Central memory CD8-positive, alpha-beta T cell (primary cell): Measurements from ENCODE around the gene ARCN1.

ENCODE experiments used
- ATAC-seq: fragments of 150-1000 bp; cut with Tn5 transposase; replicated peaks from 2 replicates; pipeline ENCODE4 v1.10.0; 2022; ENCODE audit warnings: mild to moderate bottlenecking, moderate FRiP score, moderate number of reproducible peaks; ENCODE audit not compliant: poor library complexity, severe bottlenecking; ENCODE audit errors: extremely low read depth
- DNase-seq, 2 donors: peaks; one replicate each; pipeline ENCODE4 v3.0.0; 2021; ENCODE audit warnings: low spot score in 2 of 2
- H3K27ac Mint-ChIP-seq: one replicate; pipeline ENCODE4 v1.8.0; 2022; ENCODE audit warnings: low read depth, mild to moderate bottlenecking, moderate library complexity, mixed read lengths
- H3K27me3 Mint-ChIP-seq: one replicate; pipeline ENCODE4 v1.8.0; 2022; ENCODE audit warnings: mixed read lengths
- H3K36me3 Mint-ChIP-seq: one replicate; pipeline ENCODE4 v1.8.0; 2022; ENCODE audit warnings: mild to moderate bottlenecking, moderate library complexity, mixed read lengths; ENCODE audit not compliant: insufficient read depth
- H3K4me1 Mint-ChIP-seq: one replicate; pipeline ENCODE4 v1.8.0; 2022; ENCODE audit warnings: mixed read lengths
- H3K4me3 Mint-ChIP-seq: one replicate; pipeline ENCODE4 v1.8.0; 2022; ENCODE audit warnings: mild to moderate bottlenecking, moderate library complexity, mixed read lengths
- H3K9me3 Mint-ChIP-seq: one replicate; pipeline ENCODE4 v1.8.0; 2022; ENCODE audit warnings: mixed read lengths

The ARCN1 gene

DNA sequence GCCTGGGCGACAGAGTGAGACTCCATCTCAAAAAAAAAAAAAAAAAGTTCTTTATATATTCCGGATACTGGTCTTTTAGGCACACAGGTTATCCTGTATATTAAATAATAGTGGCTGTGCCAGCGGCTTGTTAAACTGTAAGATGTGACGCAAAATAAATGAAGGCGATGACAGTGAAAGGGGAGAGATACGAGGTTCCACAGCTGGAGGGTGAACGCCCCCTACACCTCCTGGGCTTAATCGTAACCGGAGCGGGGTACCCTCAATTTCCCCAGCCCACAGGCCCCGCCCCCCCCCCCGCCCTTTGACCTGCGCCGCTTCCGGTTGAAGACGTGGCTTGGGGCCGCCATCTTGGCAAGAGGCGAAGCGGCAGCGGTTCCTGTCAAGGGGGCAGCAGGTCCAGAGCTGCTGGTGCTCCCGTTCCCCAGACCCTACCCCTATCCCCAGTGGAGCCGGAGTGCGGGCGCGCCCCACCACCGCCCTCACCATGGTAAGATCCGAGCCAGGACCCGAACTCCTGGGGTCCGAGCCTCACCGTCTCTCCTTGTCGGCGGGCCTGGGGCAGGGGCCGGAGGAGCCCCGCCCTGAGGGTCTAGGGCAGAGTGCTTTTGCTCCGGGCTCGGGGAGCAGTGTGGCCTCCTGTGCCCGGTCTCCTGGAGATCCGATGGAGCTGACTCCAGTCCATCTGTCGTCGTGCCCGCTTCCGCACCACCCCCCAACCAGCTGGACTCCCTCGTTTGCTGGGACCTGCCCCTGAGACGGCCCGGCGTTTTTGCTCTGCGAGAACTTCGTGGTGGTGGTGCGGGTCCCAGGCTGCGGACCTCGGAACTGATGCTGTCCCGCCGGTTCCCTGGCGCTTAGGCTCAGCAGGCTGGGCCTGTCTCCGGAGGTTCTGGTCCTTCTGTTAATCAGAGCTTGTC lies at the start of gene ARCN1:
Gene ARCN1, plus strand, starts transcription at position 349 of the 920 bp plus-strand sequence. Its CDS starts 139 bp downstream, at position 488.
- no peaks in the 10 kb centered on the region for H3K27me3 Mint-ChIP-seq
- peaks cover 10% of the 10 kb centered on the region for H3K36me3 Mint-ChIP-seq
- peak; percentile 53 to 65 for DNase-seq
- no peaks in the 10 kb centered on the region for H3K9me3 Mint-ChIP-seq
- peak; percentile 82 for ATAC-seq
- H3K4me3 Mint-ChIP-seq = peak within 1 kb of the TSS; percentile 82
- peak within 1 kb of the TSS; percentile 90 for H3K27ac Mint-ChIP-seq
- peaks cover 46% of the 10 kb centered on the region for H3K4me1 Mint-ChIP-seq

DNA sequence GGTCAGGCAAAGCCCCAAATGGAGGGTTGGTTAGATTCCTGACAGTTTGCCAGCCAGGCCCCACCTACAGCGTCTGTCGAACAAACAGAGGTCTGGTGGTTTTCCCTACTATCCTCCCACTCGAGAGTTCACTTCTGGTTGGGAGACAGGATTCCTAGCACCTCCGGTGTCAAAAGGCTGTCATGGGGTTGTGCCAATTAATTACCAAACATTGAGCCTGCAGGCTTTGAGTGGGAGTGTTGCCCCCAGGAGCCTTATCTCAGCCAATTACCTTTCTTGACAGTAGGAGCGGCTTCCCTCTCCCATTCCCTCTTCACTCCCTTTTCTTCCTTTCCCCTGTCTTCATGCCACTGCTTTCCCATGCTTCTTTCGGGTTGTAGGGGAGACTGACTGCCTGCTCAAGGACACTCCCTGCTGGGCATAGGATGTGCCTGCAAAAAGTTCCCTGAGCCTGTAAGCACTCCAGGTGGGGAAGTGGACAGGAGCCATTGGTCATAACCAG lies 49.6 kb upstream of the ARCN1 start:
- no peak for ATAC-seq
- peaks cover 14% of the 10 kb centered on the region for H3K4me1 Mint-ChIP-seq
- H3K27ac Mint-ChIP-seq = no peak overlapping the region
- no peak for DNase-seq
- H3K4me3 Mint-ChIP-seq = no peak overlapping the region
- no peaks in the 10 kb centered on the region for H3K27me3 Mint-ChIP-seq
- H3K36me3 Mint-ChIP-seq = peaks cover 49% of the 10 kb centered on the region
- H3K9me3 Mint-ChIP-seq = no peaks in the 10 kb centered on the region

DNA sequence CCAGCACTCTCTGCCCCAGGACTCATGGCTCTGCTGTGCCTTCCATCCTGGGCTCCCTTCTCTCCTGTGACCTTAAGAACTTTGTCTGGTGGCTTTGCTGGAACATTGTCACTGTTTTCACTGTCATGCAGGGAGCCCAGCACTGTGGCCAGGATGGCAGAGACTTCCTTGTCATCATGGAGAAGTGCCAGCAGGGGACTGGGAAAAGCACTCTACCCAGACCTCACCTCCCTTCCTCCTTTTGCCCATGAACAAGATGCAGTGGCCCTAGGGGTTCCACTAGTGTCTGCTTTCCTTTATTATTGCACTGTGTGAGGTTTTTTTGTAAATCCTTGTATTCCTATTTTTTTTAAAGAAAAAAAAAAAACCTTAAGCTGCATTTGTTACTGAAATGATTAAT lies 47.9 kb upstream of the ARCN1 start:
- no peaks in the 10 kb centered on the region for H3K9me3 Mint-ChIP-seq

DNA sequence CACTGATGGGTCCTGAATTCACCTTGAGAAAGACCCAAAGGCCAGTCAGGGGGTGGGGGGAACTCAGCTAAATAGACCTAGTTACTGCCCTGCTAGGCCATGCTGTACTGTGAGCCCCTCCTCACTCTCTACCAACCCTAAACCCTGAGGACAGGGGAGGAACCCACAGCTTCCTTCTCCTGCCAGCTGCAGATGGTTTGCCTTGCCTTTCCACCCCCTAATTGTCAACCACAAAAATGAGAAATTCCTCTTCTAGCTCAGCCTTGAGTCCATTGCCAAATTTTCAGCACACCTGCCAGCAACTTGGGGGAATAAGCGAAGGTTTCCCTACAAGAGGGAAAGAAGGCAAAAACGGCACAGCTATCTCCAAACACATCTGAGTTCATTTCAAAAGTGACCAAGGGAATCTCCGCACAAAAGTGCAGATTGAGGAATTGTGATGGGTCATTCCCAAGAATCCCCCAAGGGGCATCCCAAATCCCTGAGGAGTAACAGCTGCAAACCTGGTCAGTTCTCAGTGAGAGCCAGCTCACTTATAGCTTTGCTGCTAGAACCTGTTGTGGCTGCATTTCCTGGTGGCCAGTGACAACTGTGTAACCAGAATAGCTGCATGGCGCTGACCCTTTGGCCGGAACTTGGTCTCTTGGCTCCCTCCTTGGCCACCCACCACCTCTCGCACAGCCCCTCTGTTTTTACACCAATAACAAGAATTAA lies 47.3 kb upstream of the ARCN1 start:
- Mint-ChIP-seq H3K27ac (peak overlapping the region; percentile 0), H3K36me3 (peaks cover 41% of the 10 kb centered on the region), H3K9me3 (no peaks in the 10 kb centered on the region), H3K27me3 (no peaks in the 10 kb centered on the region), H3K4me1 (peaks cover 27% of the 10 kb centered on the region), H3K4me3 (no peak overlapping the region)
- no peak for DNase-seq
- no peak for ATAC-seq

More for the DNA sequence above, 47.9 kb upstream of the ARCN1 start:
- peak overlapping the region; percentile 0 for H3K27ac Mint-ChIP-seq
- peaks cover 46% of the 10 kb centered on the region for H3K36me3 Mint-ChIP-seq
- peaks cover 23% of the 10 kb centered on the region for H3K4me1 Mint-ChIP-seq
- ATAC-seq = no peak
- H3K4me3 Mint-ChIP-seq = no peak overlapping the region
- no peak for DNase-seq
- H3K27me3 Mint-ChIP-seq = no peaks in the 10 kb centered on the region

DNA sequence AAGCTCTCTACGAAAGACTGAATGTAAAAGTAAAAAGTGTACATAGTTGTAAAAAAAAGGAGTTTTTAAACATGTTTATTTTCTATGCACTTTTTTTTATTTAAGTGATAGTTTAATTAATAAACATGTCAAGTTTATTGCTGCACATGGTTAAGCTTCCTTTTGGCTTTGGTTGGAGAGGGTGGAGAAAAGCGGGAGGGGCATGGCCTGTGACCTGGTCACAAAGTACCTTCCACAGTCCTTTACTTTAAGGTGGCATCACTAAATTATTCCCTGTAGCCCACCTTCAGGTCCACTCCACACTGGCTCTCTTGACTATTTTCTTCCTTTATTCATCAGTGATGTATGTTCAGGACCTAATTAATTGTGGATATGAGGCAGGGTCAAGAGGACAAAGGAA lies 45.5 kb upstream of the ARCN1 start:
- H3K27ac Mint-ChIP-seq = peak overlapping the region; percentile 30
- H3K4me1 Mint-ChIP-seq = peaks cover 36% of the 10 kb centered on the region
- no peak overlapping the region for H3K4me3 Mint-ChIP-seq
- H3K9me3 Mint-ChIP-seq = no peaks in the 10 kb centered on the region
- H3K27me3 Mint-ChIP-seq = no peaks in the 10 kb centered on the region
- peaks cover 24% of the 10 kb centered on the region for H3K36me3 Mint-ChIP-seq
- ATAC-seq (no peak), DNase-seq (no peak)

DNA sequence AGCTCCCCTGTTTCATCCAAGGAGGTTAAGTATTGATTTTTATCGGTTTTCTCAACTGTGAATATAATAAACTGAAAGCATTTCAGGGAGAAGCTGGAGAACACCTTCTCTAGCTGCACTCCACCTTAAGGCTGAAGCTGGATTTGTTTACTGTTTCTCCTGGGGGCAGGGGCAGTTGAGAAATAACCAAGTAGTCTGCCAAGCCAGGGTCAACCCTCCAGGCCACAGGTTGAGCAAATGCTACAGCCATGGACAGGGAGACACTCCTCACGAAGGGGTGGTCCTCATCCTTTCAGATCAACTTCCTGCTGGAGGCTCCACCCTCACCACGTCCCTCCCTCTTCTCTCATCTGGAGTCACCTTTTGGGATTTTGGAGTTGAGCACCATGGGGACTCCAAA lies 45.1 kb upstream of the ARCN1 start, which contains the start of gene TTC36:
Gene TTC36, plus strand, starts transcription at position 366 of the 400 bp plus-strand sequence. Its CDS starts 21 bp downstream, at position 387.
- Mint-ChIP-seq H3K4me3 (no peak within 1 kb of the TSS), H3K27ac (peak within 1 kb of the TSS; percentile 30), H3K36me3 (peaks cover 20% of the 10 kb centered on the region), H3K27me3 (no peaks in the 10 kb centered on the region), H3K4me1 (peaks cover 39% of the 10 kb centered on the region), H3K9me3 (no peaks in the 10 kb centered on the region)
- ATAC-seq = no peak
- no peak for DNase-seq

DNA sequence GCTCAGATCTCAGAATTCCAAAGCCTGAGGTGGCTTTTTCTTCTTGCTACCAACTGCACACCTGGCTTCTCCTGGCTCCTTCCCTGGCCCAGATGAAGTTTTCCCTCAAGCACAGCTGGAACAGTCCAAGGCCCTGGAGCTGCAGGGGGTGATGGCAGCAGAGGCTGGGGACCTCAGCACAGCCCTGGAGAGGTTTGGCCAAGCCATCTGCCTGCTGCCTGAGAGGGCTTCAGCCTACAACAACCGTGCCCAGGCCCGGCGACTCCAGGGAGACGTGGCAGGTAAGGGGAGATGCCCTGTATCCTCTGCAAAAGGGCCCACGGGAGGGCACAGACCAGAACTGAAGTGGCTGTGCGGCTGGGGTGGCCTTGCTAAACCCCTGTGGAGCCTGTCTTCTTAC lies 43.7 kb upstream of the ARCN1 start:
- peaks cover 12% of the 10 kb centered on the region for H3K36me3 Mint-ChIP-seq
- DNase-seq = no peak
- H3K9me3 Mint-ChIP-seq = no peaks in the 10 kb centered on the region
- peaks cover 39% of the 10 kb centered on the region for H3K4me1 Mint-ChIP-seq
- no peak overlapping the region for H3K4me3 Mint-ChIP-seq
- no peaks in the 10 kb centered on the region for H3K27me3 Mint-ChIP-seq
- no peak overlapping the region for H3K27ac Mint-ChIP-seq
- no peak for ATAC-seq

DNA sequence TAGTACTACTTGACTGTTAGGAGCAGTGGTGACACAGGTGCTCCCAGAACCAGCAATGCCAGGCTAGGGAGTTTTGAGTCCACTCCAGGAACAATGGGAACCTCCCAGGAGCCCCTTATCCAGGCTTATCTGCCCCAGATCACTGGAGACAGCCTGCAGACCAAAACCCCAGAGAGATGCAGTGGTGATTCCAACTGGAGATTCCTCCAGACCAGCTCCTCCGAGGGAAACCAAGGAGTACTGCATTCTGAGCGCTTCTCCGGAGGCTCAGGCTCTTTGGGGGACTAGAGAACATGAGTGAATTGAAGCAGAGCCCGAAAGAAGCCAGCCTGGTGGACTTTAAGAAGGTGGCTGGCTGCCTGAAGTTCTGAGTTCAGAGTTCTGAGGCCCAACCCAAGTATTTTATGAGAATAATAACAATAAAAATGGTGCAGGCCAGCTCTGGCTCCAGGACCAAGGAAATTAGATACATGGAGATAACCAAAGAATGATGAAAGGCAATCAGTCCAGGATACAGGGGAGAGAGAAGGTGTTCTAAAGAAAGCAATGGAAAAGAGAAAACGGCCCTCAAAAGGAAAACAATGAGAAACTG lies 42.5 kb upstream of the ARCN1 start:
- Mint-ChIP-seq H3K4me3 (peak overlapping the region; percentile 89), H3K36me3 (peaks cover 7% of the 10 kb centered on the region), H3K27me3 (no peaks in the 10 kb centered on the region), H3K9me3 (no peaks in the 10 kb centered on the region), H3K4me1 (peaks cover 37% of the 10 kb centered on the region), H3K27ac (peak overlapping the region; percentile 85)
- DNase-seq (no peak), ATAC-seq (no peak)

DNA sequence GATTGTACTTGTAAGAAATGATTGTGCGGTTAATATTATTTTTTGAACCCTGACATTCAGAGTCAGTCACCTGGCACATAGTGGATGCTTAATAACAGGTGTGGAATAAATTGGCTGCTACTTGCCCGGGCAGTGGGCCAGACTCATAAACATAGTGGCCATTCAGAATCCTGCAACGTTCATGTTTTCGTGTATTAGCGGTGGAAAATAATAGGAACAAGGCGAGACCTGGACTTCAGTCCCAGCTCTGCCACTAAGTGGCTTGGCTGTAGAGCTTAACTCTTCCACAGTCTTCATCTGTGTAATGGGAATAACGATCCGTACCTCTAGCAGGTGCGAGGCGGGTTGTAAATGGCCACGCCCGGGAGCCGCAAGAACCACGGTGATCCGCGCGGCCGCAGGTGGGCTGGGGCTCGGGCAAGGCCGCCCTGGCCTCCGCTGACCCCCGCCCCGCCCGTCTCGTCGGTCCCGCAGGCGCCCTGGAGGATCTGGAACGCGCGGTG lies 42.0 kb upstream of the ARCN1 start:
- DNase-seq = no peak
- H3K36me3 Mint-ChIP-seq = peaks cover 7% of the 10 kb centered on the region
- ATAC-seq = no peak

DNA sequence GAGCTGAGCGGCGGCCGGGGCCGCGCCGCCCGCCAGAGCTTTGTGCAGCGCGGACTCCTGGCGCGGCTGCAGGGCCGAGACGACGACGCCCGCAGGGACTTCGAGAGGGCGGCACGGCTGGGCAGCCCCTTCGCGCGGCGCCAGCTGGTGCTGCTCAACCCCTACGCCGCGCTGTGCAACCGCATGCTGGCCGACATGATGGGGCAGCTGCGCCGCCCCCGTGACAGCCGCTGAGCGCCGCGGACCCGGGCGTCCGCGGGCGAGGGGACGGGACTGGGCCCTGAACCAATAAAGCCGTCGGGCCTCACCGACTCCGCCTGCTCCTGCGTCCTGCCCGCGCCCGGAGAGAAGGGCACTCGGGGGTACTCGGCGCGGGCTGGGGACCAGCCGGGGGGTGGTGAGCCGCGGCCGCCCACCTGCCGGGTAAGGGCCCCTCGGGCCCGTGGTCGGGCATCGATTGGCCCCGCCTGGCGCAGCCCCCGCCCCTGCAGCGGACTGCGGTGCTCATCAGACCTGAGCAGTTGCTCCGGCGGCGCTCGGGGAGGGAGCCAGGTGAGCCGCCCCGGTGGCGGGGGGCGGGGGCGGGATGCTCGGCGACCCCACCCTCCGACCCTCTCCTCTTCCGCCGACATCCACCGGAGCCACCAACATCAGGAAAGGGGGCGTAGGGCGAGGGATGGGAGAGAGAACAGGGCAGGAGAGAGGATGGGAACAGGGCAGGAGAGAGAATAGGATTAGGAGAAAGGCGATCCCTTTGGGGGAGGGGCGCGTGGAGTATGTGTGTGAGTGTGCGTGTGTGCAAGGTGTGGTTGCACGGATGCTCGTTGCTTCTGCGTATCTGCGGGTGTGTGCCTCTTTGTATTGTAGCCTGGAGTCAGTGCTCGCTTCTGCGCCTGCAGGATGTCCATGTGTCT lies 41.3 kb upstream of the ARCN1 start, which contains the start of gene TMEM25:
Gene TMEM25, plus strand, starts transcription at position 510 of the 914 bp plus-strand sequence. CDS start 610 bp downstream, outside the sequence.
- Mint-ChIP-seq H3K4me3 (peak within 1 kb of the TSS; percentile 89), H3K9me3 (no peaks in the 10 kb centered on the region), H3K27ac (peak within 1 kb of the TSS; percentile 85), H3K27me3 (no peaks in the 10 kb centered on the region), H3K4me1 (peaks cover 33% of the 10 kb centered on the region), H3K36me3 (peaks cover 7% of the 10 kb centered on the region)
- peak; percentile 35 to 37 for DNase-seq
- peak; percentile 77 for ATAC-seq

More for the DNA sequence above, 42.0 kb upstream of the ARCN1 start:
- peak overlapping the region; percentile 85 for H3K27ac Mint-ChIP-seq
- peaks cover 33% of the 10 kb centered on the region for H3K4me1 Mint-ChIP-seq
- no peaks in the 10 kb centered on the region for H3K9me3 Mint-ChIP-seq
- no peaks in the 10 kb centered on the region for H3K27me3 Mint-ChIP-seq
- peak overlapping the region; percentile 89 for H3K4me3 Mint-ChIP-seq

DNA sequence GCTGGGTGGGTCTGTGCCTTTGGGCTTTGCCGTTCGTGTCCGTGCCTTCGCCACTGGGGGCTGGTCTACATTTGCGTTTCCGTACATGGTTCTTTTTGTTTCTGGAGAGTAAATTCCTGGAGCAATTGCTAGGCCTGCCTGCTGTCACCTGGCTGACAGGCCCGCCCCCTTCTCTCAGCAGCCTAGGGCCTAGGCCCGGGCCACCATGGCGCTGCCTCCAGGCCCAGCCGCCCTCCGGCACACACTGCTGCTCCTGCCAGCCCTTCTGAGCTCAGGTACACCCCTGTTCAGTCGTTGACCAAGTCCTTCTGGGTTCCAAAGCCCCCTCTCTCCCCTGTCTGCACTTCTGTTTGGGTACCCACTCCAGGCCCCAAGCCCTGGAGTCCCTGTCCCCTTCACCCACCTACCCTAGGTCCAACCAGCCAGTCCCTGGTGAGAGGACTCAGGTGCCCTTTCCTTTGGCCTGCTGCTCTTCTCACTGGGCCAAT lies 40.6 kb upstream of the ARCN1 start:
- H3K36me3 Mint-ChIP-seq = peaks cover 7% of the 10 kb centered on the region
- peak overlapping the region; percentile 35 for H3K27ac Mint-ChIP-seq
- peak overlapping the region; percentile 89 for H3K4me3 Mint-ChIP-seq

More for the DNA sequence above, 40.6 kb upstream of the ARCN1 start:
- no peaks in the 10 kb centered on the region for H3K9me3 Mint-ChIP-seq
- no peaks in the 10 kb centered on the region for H3K27me3 Mint-ChIP-seq
- peaks cover 33% of the 10 kb centered on the region for H3K4me1 Mint-ChIP-seq
- ATAC-seq (peak; percentile 6), DNase-seq (no peak)
